DMS153 treated with DMSO at 0.1 percent for 48 hours (cell line): ENCODE results near the gene CPOX.

Experiments used
- DNase-seq: peaks from one replicate; lab custom pipeline; 2025; ENCODE audit not compliant: unreplicated experiment; lab: John Stamatoyannopoulos, UW

Gene CPOX

GRCh38 chr3:98596541-98597500 lies 3.4 kb upstream of the CPOX start:
- DNase-seq, result no peak

- no peak for DNase-seq
Measured at GRCh38 chr3:98596087-98596486, 2.7 kb upstream of the CPOX start.

DNA sequence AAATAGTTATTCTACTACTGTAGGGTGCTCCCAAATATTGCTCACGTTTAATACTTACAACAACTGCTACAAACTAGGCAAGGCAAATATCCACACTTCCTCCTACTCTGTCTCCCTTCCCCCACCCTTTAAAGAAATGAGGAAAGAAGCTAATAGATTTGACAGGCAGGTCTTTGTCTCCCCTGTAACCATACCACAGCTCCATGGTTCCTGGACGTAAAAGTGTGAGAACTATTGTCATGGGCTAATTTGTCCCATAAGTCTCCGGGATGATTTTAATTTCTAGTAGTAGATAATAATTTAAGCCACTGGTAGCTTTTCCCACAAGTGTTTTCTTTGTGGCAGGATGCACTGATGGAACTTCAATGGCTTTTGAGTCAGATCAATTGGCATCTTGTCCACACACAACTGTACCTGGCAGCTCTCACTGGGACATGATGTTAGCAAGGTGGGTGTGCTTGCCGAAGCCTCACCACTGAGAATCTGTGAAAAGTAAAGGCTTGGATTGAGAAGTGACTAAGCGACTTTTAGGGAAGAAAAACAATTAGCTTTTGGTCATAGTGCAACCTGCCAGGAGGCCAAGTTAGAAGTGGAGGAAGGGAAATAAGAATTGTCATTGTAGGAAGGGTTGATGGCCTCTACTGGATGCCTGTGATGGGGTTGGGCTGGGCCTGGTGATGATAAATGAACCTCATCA lies 1.4 kb upstream of the CPOX start:
- no peak for DNase-seq

- DNase-seq, result no peak
Measured at GRCh38 chr3:98592345-98592935, 971 bp downstream of the CPOX start.

- DNase-seq, result no peak
Measured at GRCh38 chr3:98589331-98590036, 3.9 kb downstream of the CPOX start.

- no peak for DNase-seq
Measured at GRCh38 chr3:98588065-98588464, 5.3 kb downstream of the CPOX start.

DNA sequence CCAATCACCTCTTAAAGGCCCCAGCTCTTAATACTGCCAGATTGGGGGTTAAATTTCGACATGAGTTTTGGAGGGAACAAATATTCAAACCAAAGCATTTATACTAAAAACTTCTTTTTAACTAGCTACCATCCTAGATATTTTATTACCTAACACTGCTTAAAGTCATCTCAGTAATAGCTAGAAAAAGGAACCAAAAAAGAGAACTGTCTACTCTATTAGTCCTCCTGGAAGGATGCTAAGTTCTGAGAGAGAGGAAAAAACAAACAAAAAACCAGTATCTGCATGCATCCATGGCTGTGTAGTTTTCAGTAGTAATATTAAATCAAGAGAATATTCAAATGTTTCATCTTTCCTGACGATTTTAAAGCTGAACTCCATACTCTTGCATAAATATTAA lies 5.8 kb downstream of the CPOX start:
- DNase-seq, result no peak

DNA sequence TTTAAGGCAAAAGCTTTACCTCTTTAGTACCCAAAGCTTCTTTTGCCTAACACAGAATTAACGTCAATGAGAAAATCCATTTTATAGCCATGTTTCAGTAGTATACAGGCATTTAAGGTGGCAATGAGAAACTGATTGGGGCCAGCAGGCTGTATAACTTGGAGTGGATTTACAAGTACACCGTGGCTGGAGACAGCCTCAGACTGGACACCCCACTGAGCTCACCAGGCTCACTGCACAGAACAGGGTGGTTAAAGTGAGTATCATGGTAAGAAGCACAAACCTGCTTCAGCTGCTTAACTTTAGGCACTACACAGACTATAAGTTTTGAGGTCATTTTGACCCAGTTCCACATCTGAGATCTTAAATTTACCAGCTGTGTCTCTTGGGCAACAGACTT lies 8.9 kb downstream of the CPOX start:
- no peak for DNase-seq

DNA sequence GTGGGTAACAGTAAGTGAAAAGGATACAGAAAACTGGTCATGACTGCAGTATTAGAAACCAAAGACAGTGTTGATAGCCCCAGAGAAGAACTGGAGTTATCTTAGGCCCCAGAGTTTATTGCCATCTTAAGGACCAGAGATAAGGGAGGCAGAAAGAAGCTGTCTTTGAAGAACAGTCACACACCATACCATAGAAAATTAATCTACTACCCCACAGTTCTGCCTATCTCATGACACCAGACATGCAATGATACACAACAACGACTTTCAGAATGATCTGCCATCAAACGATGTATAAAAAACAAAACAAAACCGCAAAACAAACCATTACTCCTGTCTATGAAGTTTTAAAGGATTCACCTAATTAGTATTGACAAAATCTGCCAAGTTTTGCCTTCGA lies 9.6 kb downstream of the CPOX start:
- no peak for DNase-seq

DNA sequence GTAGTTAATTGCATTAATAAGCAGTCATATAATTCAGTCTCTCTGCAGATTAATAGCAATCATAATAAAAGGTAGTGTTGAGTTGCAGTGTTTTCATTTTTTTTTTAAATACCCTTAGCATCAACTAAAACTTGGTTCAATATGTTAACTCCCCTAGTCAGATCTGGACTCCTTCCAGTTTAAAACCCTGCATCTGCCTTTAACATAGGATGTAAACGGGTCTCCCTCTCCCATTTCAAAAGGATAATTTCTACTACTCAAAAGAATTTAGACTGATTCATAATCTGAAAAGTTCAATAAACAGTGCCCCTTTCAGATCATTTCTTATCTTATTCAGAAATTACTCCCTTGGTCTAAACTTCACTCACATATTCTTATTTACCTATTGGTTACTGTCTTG lies 11.4 kb downstream of the CPOX start:
- DNase-seq, result no peak

- no peak for DNase-seq
Measured at GRCh38 chr3:98581474-98581873, 11.9 kb downstream of the CPOX start.

DNA sequence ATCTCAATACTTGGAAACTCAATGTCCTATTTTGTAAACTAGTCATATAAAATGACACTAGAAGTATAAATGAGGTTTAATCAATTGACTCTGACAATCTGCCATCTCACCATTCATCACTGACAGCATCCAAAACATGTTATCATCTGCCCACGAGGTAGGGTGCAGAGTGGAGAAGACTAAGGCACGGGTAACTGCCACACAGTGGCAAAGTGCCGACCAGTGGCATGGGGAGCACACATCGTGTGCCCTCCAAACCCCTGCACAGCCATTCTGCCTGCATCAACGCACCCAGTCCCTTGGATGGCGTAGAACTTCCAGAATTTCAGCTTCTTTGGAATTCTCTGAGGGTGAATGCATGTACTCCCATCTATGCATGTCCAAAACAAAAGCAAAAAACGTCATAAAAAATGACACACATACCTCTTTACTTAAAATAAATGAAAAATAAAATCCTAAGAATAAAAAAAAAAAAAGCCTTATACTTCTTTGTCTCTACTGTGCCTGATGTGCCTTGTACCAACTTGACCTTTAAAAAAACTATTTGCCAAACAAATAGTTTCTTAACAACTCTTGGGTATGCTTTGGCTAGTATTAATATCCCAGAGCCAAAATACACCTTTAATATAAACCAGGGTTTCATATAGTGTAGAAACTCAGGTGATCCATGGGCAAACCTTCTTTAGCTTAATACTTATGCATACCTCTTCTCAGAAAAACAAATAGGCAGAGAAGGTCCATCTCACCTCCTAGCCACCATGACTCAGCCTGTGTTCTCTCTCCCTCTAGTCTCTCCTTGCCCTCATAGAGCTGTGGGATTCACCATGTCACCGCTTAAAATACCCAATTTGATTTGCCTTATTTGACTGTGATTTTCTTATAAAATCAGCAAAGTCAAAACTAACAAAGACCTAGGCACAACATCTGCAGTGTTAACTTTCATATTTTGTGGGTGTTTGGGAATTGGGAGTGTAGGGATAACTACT lies 12.7 kb downstream of the CPOX start:
- no peak for DNase-seq

DNA sequence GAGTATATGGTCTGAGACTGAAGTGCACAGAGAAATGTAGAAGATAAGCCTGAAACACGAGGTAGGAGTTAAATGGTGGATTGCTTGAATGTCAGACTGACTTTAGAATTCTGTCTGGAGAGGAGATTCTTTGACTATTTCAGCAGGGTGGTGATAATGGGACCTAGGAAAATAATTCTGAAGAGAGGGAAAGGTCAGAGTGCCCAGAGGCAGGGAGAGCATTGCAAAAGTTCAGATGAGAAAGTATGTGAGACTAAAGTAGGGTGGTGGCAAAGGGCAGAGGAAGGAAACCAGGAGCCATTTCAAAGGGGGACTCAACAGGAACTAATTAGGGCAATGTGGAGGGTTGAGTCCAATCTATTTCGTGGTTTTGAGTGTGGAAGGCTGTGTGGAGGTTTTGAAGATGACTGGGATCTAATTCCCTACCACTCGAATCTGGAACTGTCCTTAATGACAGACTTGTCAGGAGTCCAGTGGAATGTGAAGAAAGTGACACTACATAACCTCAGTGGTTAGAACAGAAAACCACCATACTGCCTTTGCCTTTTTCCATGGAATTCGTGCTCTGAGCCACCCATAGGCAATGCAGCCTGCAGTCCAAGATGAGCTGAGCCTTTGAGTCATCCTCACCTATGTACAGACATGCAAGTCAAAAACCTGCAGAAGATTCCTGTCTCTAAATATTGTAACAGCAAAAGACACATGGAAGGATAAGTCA lies 16.1 kb downstream of the CPOX start:
- DNase-seq, result no peak

DNA sequence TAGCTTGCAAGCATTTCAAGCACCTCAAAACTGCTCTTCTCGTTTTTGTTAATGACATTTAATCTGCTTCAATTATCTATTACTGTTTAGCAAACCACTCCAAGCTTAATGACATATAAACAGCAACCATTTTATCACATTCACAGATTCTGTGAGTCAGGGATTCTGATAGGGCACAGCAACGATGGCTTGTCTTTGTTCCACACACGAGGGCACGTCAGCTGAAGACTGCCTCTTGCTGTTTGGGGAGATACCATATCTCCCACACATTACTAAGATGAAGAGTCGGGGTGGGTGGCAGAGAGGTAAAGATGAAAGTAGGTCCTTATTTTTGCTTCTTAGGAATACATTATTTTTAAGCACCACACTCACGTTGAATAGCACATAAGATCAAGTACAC lies 19.3 kb downstream of the CPOX start:
- no peak for DNase-seq

DNA sequence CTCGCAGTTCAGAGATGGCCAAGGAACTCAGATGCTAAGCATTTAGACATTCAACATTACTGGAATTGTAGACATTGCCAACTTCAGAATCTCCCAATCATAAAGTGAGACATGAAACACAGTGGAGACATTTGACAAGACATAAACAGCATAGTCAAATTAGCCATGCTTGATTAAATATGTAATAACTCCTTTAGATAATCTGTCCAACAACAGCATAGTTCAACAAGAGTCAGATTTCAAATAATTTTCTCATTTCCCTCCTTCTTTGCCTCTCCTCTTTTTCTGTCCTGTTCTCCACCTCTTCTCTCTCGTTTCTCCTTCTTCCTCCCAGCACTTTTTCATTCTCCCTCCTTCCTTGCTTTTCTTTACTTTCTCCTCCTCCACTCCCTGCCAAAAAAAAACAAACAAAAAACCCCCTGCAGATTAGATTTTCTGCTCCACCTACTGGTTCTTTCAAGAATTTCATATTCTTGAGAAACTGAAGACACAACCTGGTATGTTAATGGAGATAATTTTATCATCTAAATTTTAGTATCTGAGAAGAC lies 20.2 kb downstream of the CPOX start:
- DNase-seq, result no peak

- no peak for DNase-seq
Measured at GRCh38 chr3:98568402-98568801, 25.0 kb downstream of the CPOX start.

GRCh38 chr3:98567666-98568270 lies 25.6 kb downstream of the CPOX start:
- no peak for DNase-seq

- no peak for DNase-seq
Measured at GRCh38 chr3:98565843-98566242, 27.6 kb downstream of the CPOX start.

DNA sequence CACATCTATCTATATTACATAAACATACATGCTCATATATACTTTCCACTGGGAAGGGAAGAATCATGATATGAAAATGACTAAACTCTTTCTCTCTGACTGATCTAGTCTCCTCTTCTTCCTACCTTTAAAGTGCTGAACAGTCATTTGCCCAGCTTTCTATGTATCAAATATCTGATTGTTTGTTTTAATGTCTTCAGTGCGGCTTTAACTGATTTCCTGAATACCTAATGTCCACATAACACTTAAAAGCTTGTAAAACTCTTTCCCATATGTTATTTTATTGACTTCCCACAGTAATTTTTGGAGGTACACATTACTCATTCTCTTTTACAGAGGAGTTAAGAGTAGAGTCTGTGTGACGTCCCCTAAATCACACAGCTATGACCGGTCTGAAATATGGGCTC lies 28.2 kb downstream of the CPOX start:
- DNase-seq, result no peak
